GM19397 (cell line): ENCODE data around the gene GOLGA3.
A peak's percentile ranks its signal among the peaks of the same experiment; 100 is the strongest.
"Not testable (repeated sequence)": the region's sequence is repeated elsewhere in the genome, so short reads cannot be mapped to it uniquely, and the experiment has no call there.

ENCODE experiments used
- ATAC-seq: cut with Tn5 transposase; IDR thresholded peaks from one replicate; pipeline ENCODE4 v1.9.1; 2021; ENCODE audit warnings: mild to moderate bottlenecking, moderate library complexity; ENCODE audit not compliant: unreplicated experiment

Gene GOLGA3, protein sequence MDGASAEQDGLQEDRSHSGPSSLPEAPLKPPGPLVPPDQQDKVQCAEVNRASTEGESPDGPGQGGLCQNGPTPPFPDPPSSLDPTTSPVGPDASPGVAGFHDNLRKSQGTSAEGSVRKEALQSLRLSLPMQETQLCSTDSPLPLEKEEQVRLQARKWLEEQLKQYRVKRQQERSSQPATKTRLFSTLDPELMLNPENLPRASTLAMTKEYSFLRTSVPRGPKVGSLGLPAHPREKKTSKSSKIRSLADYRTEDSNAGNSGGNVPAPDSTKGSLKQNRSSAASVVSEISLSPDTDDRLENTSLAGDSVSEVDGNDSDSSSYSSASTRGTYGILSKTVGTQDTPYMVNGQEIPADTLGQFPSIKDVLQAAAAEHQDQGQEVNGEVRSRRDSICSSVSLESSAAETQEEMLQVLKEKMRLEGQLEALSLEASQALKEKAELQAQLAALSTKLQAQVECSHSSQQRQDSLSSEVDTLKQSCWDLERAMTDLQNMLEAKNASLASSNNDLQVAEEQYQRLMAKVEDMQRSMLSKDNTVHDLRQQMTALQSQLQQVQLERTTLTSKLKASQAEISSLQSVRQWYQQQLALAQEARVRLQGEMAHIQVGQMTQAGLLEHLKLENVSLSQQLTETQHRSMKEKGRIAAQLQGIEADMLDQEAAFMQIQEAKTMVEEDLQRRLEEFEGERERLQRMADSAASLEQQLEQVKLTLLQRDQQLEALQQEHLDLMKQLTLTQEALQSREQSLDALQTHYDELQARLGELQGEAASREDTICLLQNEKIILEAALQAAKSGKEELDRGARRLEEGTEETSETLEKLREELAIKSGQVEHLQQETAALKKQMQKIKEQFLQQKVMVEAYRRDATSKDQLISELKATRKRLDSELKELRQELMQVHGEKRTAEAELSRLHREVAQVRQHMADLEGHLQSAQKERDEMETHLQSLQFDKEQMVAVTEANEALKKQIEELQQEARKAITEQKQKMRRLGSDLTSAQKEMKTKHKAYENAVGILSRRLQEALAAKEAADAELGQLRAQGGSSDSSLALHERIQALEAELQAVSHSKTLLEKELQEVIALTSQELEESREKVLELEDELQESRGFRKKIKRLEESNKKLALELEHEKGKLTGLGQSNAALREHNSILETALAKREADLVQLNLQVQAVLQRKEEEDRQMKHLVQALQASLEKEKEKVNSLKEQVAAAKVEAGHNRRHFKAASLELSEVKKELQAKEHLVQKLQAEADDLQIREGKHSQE (N-terminal part only)

DNA sequence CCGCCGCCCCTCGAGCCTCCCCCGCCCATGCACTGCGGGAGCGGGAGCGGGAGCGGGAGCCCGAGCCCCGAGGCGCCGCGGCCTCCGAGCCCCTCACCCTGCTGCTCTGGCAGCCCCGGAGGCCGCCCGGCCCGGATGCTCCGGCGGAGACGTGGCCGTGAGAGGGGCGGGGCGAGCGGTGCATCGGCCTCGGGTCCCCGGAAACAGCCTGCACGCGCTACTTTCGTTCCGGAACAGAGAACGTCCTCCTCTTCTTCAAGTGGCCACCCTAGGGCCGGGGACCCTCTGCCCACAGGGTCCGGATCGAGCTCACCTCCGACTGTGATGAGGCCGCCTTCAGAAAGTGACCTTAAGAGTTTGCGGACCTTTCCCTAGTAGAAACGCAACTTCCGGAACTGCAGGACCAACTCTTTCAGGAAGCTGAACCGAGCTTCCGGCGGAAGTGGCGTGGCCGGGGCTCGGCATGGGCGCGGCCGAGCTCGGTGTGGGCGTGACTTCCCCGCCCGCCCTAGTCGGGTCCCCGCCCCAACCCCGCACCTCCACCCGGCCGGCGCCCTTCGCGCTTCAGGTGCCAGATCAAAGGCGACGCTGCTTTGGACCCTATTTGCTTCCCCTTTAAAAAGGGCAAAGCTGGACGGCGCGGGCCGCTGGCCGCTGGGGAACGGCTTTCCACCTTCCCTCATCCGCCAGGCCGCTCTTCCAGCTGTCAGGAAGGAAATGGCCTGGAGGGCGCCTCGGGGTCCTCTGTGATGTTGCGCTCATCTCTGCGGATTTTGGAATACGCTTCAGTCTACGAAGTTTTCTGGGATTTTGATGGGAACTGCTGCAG, at the start of gene GOLGA3:
TSS of gene GOLGA3 (minus strand) at position 164 of the 829 bp plus-strand sequence. CDS start 6,741 bp downstream, outside the sequence.
- ATAC-seq: peak; percentile 93

DNA sequence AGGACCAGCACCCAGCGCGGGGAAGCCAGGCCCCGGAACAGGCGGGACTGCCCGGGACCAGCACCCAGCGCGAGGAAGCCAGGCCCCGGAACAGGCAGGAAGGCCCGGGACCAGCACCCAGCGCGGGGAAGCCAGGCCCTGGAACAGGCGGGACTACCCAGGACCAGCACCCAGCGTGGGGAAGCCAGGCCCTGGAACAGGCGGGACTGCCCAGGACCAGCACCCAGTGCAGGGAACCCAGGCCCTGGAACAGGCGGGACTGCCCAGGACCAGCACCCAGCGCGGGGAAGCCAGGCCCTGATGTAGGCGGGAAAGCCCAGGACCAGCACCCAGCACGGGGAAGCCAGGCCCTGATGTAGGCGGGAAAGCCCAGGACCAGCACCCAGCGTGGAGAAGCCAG, 46.0 kb upstream of the GOLGA3 start:
- ATAC-seq: not testable (repeated sequence)

DNA sequence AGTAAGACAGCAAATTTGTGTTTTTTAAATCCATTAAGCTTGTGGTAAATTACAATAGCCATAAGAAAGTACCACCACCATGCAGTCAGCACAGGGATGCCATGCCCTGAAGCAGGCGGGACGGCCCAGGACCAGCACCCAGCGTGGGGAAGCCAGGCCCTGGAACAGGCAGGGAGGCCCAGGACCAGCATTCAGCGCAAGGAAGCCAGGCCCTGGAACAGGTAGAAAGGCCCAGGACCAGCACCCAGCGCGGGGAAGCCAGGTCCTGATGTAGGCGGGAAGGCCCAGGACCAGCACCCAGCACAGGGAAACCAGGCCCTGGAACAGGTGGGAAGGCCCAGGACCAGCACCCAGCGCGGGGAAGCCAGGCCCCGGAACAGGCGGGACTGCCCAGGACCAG, 45.5 kb upstream of the GOLGA3 start:
- ATAC-seq: no peak

GRCh38 chr12:132873724-132874123, 45.1 kb upstream of the GOLGA3 start:
- no peak for ATAC-seq

- ATAC-seq: no peak
These were observed 44.3 kb upstream of the GOLGA3 start for GRCh38 chr12:132872975-132873421.

DNA sequence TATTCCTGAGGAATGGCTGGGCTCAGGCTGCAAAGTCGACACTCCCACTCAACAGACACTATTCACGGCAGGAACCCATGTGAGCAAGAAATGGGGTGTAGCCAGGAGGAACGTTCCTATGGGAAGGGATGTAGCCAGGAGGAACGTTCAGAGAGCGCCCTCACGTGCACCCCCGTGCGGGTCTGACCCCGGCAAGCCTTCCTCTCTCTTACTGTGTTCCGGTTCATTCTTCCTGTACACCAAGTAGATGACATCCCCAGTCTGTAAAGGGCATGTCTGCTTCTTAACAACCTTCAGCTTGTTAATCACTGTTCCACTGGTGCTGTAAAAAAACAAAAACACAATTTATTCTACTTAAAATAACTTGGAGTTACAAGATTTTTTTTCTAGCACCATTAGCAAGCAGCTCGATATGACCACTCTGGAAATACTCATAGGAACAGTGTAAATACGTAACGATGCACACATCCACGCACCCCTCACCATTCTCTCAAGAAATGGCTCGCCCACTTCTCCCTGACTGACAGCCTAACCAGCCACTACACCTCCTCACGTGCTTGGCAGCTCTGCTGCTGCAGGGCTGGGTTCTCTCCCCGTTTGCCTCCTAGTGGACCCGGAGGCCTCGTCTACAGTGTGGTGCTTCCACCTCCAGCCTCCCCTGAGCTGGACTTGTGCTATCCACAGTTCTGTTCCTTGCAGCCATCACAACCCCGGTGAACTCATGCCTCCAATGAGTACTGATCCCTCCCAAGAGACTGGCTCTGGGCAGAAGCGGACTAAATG, 43.6 kb upstream of the GOLGA3 start:
- ATAC-seq: no peak

DNA sequence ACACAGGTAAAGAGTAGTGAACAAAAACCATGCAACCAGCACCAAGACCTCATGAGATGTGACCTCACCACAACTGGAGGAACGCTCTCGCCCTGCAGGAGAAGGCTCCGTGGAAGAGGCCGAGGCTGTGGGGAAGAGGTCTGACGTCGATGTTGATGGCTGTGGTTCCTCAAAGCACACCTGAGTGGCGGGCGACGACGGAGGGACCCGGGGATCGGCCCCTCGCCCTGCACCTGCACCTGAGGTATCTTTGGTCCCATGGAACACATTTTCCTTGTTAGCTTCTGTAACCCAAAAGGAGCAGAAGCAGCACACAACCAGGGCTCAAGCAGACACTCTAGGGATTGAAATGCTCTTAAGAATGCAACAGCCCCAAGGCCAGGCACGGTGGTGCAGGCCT, 40.9 kb upstream of the GOLGA3 start:
- ATAC-seq: no peak

- ATAC-seq: no peak
These were observed 37.7 kb upstream of the GOLGA3 start for GRCh38 chr12:132866251-132866828.

GRCh38 chr12:132861558-132861957, 32.9 kb upstream of the GOLGA3 start:
- ATAC-seq: no peak

- ATAC-seq: no peak
These were observed 30.1 kb upstream of the GOLGA3 start for GRCh38 chr12:132858718-132859266.

- ATAC-seq: not testable (repeated sequence)
These were observed 28.4 kb upstream of the GOLGA3 start for GRCh38 chr12:132857019-132857418.

DNA sequence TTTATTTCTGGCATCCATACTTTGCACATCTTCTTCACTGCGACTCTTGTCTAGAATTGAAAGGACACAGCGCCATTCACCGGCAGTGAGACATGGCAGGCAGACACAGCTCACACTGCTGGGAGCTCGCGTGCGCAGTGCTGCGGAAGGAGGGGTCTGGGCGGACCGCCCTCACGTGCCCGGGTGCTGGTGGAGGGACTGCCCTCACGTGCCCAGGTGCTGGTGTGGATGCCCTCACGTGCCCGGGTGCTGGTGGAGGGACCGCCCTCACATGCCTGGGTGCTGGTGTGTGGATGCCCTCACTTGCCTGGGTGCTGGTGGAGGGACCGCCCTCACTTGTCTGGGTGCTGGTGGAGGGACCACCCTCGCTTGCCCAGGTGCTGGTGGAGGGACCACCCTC, 27.9 kb upstream of the GOLGA3 start:
- ATAC-seq: no peak

DNA sequence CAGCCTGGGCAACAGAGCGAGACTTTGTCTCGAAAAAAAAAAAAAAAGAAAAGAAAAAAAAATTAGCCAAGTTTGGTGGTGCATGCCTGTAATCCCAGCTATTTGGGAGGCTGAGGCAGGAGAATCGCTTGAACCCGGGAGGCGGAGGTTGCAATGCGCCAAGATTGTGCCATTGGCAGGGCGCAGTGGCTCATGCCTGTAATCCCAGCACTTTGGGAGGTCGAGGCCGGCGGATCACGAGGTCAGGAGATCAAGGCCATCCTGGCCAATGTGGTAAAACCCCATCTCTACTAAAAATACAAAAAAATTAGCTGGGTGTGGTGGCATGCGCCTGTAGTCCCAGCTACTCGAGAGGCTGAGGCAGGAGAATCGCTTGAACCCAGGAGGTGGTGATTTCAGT, 26.5 kb upstream of the GOLGA3 start:
- ATAC-seq: not testable (repeated sequence)

- no peak for ATAC-seq
These were observed 24.8 kb upstream of the GOLGA3 start for GRCh38 chr12:132853285-132854092.

GRCh38 chr12:132852496-132852895, 23.8 kb upstream of the GOLGA3 start:
- no peak for ATAC-seq

DNA sequence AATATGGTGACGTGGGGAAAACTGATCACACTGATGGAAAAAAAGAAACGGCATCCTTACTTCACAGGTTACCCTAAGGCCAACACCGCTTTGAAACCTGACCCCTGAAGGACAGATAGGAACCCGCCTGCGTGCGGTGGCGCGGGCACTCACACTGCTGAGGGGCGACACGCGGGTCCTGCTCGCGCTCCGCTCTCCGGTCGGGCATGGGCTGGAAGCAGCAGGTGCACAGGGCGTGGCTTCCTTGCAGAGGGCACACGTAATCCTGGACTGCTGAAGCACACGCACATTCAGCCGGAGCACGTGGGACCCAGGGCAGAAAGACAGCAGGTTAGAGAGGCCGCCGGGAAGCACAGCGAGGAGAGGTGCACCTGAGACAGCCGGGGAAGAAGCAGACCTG, 22.8 kb upstream of the GOLGA3 start:
- ATAC-seq: no peak

GRCh38 chr12:132850291-132850690, 21.6 kb upstream of the GOLGA3 start:
- ATAC-seq: no peak

DNA sequence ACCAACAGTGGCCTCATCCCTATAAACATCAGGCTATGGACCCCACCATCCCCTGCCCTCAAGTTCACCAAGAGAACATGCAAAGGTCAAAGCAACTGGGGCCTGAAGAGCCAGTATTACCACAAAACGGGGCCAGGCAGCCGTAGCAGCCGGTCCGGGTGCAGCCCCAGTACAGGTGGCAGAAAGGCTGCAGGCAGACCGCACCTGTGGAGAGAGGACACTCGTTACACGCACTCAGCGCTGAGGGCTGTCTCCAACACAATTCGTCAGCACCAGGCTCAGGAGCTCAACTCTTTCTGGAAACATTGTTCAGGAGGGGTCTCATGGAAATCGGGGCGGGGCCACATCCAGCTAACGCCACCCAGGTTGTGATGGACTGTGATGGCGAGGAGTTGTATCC, 19.9 kb upstream of the GOLGA3 start:
- no peak for ATAC-seq
